Retinal pigment epithelial cell (primary cell): ENCODE measurements around the gene TENM4.

ENCODE experiments used
- DNase-seq: peaks from one replicate; pipeline ENCODE4 v3.0.0-alpha.2; 2010; ENCODE audit warnings: low read depth
- H3K4me3 ChIP-seq: 2 replicates; pipeline ENCODE4 v1.5.1; 2011; ENCODE audit warnings: mild to moderate bottlenecking, low read length, control low read depth, moderate library complexity
- CTCF ChIP-seq: conservative IDR thresholded peaks from 2 replicates; pipeline ENCODE4 v1.5.1; 2011; ENCODE audit warnings: low read depth, low read length, control low read depth, inconsistent platforms

TENM4 gene

GRCh38 chr11:78878631-78879030 is 562.2 kb downstream of the TENM4 start:
- TF ChIP-seq CTCF = no peak
- DNase-seq = no peak
- no peak overlapping the region for H3K4me3 ChIP-seq

- H3K4me3 ChIP-seq = no peak overlapping the region
- DNase-seq = no peak
- no peak for TF ChIP-seq CTCF
These were observed 564.2 kb downstream of the TENM4 start for GRCh38 chr11:78876676-78877075.

GRCh38 chr11:78870655-78871054 is 570.2 kb downstream of the TENM4 start:
- no peak for DNase-seq
- H3K4me3 ChIP-seq = no peak overlapping the region
- TF ChIP-seq CTCF = no peak

DNA sequence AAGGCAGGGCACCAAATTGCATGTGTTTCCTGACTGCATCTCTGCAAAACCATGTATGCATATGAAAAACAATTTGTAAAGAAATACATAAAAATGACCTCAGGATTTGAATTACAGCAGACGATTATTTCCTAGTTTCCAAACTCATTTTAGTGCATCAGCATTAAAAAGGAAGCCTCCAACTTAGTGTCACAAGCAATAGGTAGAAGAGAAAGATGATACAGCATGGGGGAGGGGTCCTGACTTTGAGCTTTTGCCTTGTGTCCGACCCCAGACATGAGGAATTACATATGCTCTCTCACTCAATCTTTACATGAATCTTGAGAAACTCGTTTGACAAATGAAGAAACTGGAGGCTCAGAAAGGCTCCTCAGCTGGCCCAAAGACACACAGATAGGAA is 571.5 kb downstream of the TENM4 start:
- no peak for DNase-seq
- TF ChIP-seq CTCF = no peak
- no peak overlapping the region for H3K4me3 ChIP-seq

- no peak overlapping the region for H3K4me3 ChIP-seq
- no peak for DNase-seq
- TF ChIP-seq CTCF = no peak
These were observed 572.3 kb downstream of the TENM4 start for GRCh38 chr11:78868563-78868962.

GRCh38 chr11:78860720-78861422 is 580.0 kb downstream of the TENM4 start:
- H3K4me3 ChIP-seq = no peak overlapping the region
- no peak for DNase-seq
- no peak for TF ChIP-seq CTCF

GRCh38 chr11:78857688-78858087 is 583.1 kb downstream of the TENM4 start:
- DNase-seq = no peak
- no peak overlapping the region for H3K4me3 ChIP-seq
- TF ChIP-seq CTCF = no peak
